K562 (cell line): ENCODE measurements around the gene SPRED2.

ENCODE experiments used
- CREB1 ChIP-seq, 2 experiments: sonication (generic) in 1 of 2; formaldehyde crosslinking in 1 of 2; IDR thresholded peaks; 2 replicates each; pipeline versions ENCODE4 v1.6.1 to v1.8.0; 2012 to 2022; ENCODE audit warnings: inconsistent platforms in 1 of 2, mild to moderate bottlenecking in 1 of 2, missing genetic modification reagents in 1 of 2, moderate library complexity in 1 of 2
- CTCF ChIP-seq, 3 experiments: IDR thresholded peaks in 2 of 3; conservative IDR thresholded peaks in 1 of 3; 2 replicates each; pipeline ENCODE4 v1.5.1; 2011 to 2012; ENCODE audit warnings: low read length in 3 of 3, mild to moderate bottlenecking in 3 of 3, control low read depth in 2 of 3, improper control_type of control experiment in 1 of 3, inconsistent platforms in 1 of 3, low read depth in 1 of 3, mixed read lengths in 1 of 3, moderate library complexity in 1 of 3; ENCODE audit not compliant: insufficient read depth in 2 of 3
- ELF4 ChIP-seq: fragments of 450-650 bp; formaldehyde crosslinking; IDR thresholded peaks from 2 replicates; pipeline ENCODE4 v1.4.0; 2022; ENCODE audit warnings: missing genetic modification characterization
- MTA3 ChIP-seq: fragments of 450-650 bp; formaldehyde crosslinking; IDR thresholded peaks from 2 replicates; pipeline ENCODE4 v1.6.1; 2017; ENCODE audit warnings: mild to moderate bottlenecking, borderline replicate concordance
- MTF1 ChIP-seq: fragments of 250-450 bp; sonication (Bioruptor Pico); IDR thresholded peaks from 2 replicates; pipeline ENCODE4 v1.9.0; 2021; ENCODE audit warnings: moderate library complexity, mild to moderate bottlenecking, inconsistent platforms, borderline replicate concordance
- MYBL2 ChIP-seq, 2 experiments: fragments of 450-650 bp in 1 of 2; sonication (generic) in 1 of 2; formaldehyde crosslinking in 1 of 2; IDR thresholded peaks; 2 replicates each; pipeline versions ENCODE4 v1.6.1 to v1.8.1; 2017 to 2022; ENCODE audit warnings: borderline replicate concordance in 1 of 2, inconsistent platforms in 1 of 2, low read depth in 1 of 2, mild to moderate bottlenecking in 1 of 2, missing genetic modification reagents in 1 of 2, moderate library complexity in 1 of 2
- MYNN ChIP-seq, 2 experiments: sonication (generic); formaldehyde crosslinking in 1 of 2; IDR thresholded peaks; 2 replicates each; pipeline versions ENCODE4 v1.5.0 to v1.6.1; 2016 to 2020; ENCODE audit warnings: antibody characterized with exemption in 1 of 2, missing genetic modification reagents in 1 of 2
- POLR2A ChIP-seq: fragments of 450-650 bp; conservative IDR thresholded peaks from 2 replicates; pipeline ENCODE4 v1.6.1; 2016
- POLR2AphosphoS5 ChIP-seq: IDR thresholded peaks from 2 replicates; pipeline ENCODE4 v1.6.1; 2011; ENCODE audit warnings: mild to moderate bottlenecking, low read depth, low read length, moderate library complexity; ENCODE audit not compliant: control insufficient read depth, insufficient read depth
- SMARCC2 ChIP-seq: fragments of 450-650 bp; IDR thresholded peaks from 2 replicates; pipeline ENCODE4 v1.6.1; 2017; ENCODE audit warnings: antibody characterized with exemption, moderate library complexity, mild to moderate bottlenecking, low read depth
- TEAD1 ChIP-seq, 2 experiments: fragments of 450-650 bp in 1 of 2; sonication (generic) in 1 of 2; formaldehyde crosslinking; IDR thresholded peaks; 2 replicates each; pipeline versions ENCODE4 v1.4.0 to v1.8.0; 2020 to 2022; ENCODE audit warnings: mild to moderate bottlenecking in 2 of 2, missing genetic modification reagents in 1 of 2
- ZNF24 ChIP-seq: fragments of 450-650 bp; IDR thresholded peaks from 2 replicates; pipeline ENCODE4 v1.6.1; 2016
- ZNF780A ChIP-seq: fragments of 250-450 bp; sonication (Bioruptor Pico); IDR thresholded peaks from 2 replicates; pipeline ENCODE4 v1.5.0; 2021; ENCODE audit warnings: mild to moderate bottlenecking

- TF ChIP-seq MYNN (IDR thresholded peaks at IDR 0.05) (no peak), MYNN (CRISPR knock-in tag; IDR thresholded peaks at IDR 0.05) (no peak), TEAD1 (CRISPR knock-in tag; IDR thresholded peaks at IDR 0.05) (no peak), MTF1 (CRISPR knock-in tag) (no peak), ELF4 (CRISPR knock-in tag) (no peak), POLR2A (no peak), ZNF24 (no peak), POLR2AphosphoS5 (no peak), MYBL2 (IDR thresholded peaks at IDR 0.05; ENCODE audit: low read depth) (no peak), MYBL2 (CRISPR knock-in tag; IDR thresholded peaks at IDR 0.05; ENCODE audit: borderline replicate concordance) (no peak), CREB1 (IDR thresholded peaks at IDR 0.05) (no peak), CREB1 (CRISPR knock-in tag; IDR thresholded peaks at IDR 0.05) (no peak), ZNF780A (CRISPR knock-in tag) (no peak), MTA3 (no peak), CTCF (IDR thresholded peaks at IDR 0.05 in 2 of 3, conservative IDR thresholded peaks at IDR 0.05 in 1 of 3; ENCODE audit: insufficient read depth in 2 of 3, low read depth in 1 of 3, low read length in 3 of 3) (no peak), SMARCC2 (no peak)
Observed at GRCh38 chr2:65300134-65300760, 132.2 kb downstream of the SPRED2 start.
